Suppressor macrophage (primary cell): ENCODE data around the gene MAEA.
"Not testable (repeated sequence)": the region's sequence is repeated elsewhere in the genome, so short reads cannot be mapped to it uniquely, and the experiment has no call there.

Experiments
- DNase-seq, 4 experiments: peaks; one replicate each; pipeline ENCODE4 v3.0.0-alpha.2; 2020 to 2022

MAEA gene

GRCh38 chr4:1321946-1322650, 32.4 kb downstream of the MAEA start:
- no peak for DNase-seq

GRCh38 chr4:1323280-1323634, 33.6 kb downstream of the MAEA start:
- no peak for DNase-seq

- DNase-seq: no peak
Measured at GRCh38 chr4:1323635-1324442, 34.1 kb downstream of the MAEA start.

GRCh38 chr4:1324443-1325175, 34.9 kb downstream of the MAEA start:
- not testable (repeated sequence) for DNase-seq

GRCh38 chr4:1325176-1325480, 35.4 kb downstream of the MAEA start:
- no peak for DNase-seq

GRCh38 chr4:1325681-1326635, 36.3 kb downstream of the MAEA start:
- no peak for DNase-seq

GRCh38 chr4:1326751-1327525, 37.2 kb downstream of the MAEA start:
- no peak for DNase-seq

GRCh38 chr4:1327526-1328266, 38.0 kb downstream of the MAEA start:
- DNase-seq: no peak

- no peak for DNase-seq
Measured at GRCh38 chr4:1328267-1329155, 38.8 kb downstream of the MAEA start.

GRCh38 chr4:1329408-1330371, 40.0 kb downstream of the MAEA start:
- no peak for DNase-seq

- DNase-seq: no peak
Measured at GRCh38 chr4:1330761-1331590, 41.3 kb downstream of the MAEA start.

GRCh38 chr4:1331591-1332353, 42.1 kb downstream of the MAEA start:
- no peak for DNase-seq

- DNase-seq: no peak
Measured at GRCh38 chr4:1332686-1333085, 43.0 kb downstream of the MAEA start.

- peak; percentile 70 to 85 (median 80) for DNase-seq
Measured at GRCh38 chr4:1333256-1333655, 43.6 kb downstream of the MAEA start.

GRCh38 chr4:1333851-1334578, 44.3 kb downstream of the MAEA start:
- DNase-seq: peak; percentile 43 to 74 (median 57)

- no peak for DNase-seq
Measured at GRCh38 chr4:1334579-1334895, 44.8 kb downstream of the MAEA start.
